Suprapubic skin (tissue), 4 donors: ENCODE measurements around the gene RBM22. TPM values are rescaled to one million over a fixed set of nuclear protein-coding genes. Genes with fewer than 3 reads are reported as not detected.

Source experiments
- DNase-seq, 2 donors: peaks; one replicate each; pipeline ENCODE4 v3.0.0-alpha.2; 2019; ENCODE audit warnings: low spot score in 2 of 2
- H3K27ac ChIP-seq: fragments of 200-600 bp; sonication (generic); one replicate; pipeline ENCODE4 v1.5.1; 2019
- H3K27me3 ChIP-seq: fragments of 200-600 bp; sonication (generic); one replicate; pipeline ENCODE4 v1.5.1; 2019
- H3K36me3 ChIP-seq: fragments of 200-600 bp; sonication (generic); one replicate; pipeline ENCODE4 v1.5.1; 2019
- H3K4me1 ChIP-seq: fragments of 200-600 bp; sonication (generic); one replicate; pipeline ENCODE4 v1.5.1; 2019
- H3K4me3 ChIP-seq: fragments of 200-600 bp; sonication (generic); one replicate; pipeline ENCODE4 v1.5.1; 2019; ENCODE audit warnings: mild to moderate bottlenecking
- H3K9me3 ChIP-seq: fragments of 200-600 bp; sonication (generic); one replicate; pipeline ENCODE4 v1.5.1; 2019
- CTCF ChIP-seq, 2 donors: fragments of 200-600 bp in 1 of 2; fragments of 450-650 bp in 1 of 2; sonication (generic) in 1 of 2; IDR thresholded peaks; one replicate each; pipeline ENCODE4 v1.5.1; 2016 to 2019; ENCODE audit warnings: antibody characterized with exemption in 2 of 2, mild to moderate bottlenecking in 1 of 2, moderate library complexity in 1 of 2
- EP300 ChIP-seq: sonication (generic); formaldehyde crosslinking; IDR thresholded peaks from one replicate; pipeline ENCODE4 v1.6.1; 2017; ENCODE audit warnings: antibody characterized with exemption
- POLR2A ChIP-seq, 2 donors: fragments of 450-650 bp; IDR thresholded peaks; one replicate each; pipeline ENCODE4 v1.6.1; 2017; ENCODE audit warnings: antibody characterized with exemption in 2 of 2, mild to moderate bottlenecking in 2 of 2, moderate library complexity in 2 of 2
- POLR2AphosphoS5 ChIP-seq, 3 donors: sonication (generic); formaldehyde crosslinking; IDR thresholded peaks; one replicate each; pipeline ENCODE4 v1.6.1; 2017; ENCODE audit warnings: antibody characterized with exemption in 3 of 3
- WGBS: methylation state at CpG from one replicate; pipeline ENCODE4 v1.1.5; 2018; 5-methylcytosine and 5-hydroxymethylcytosine counted together
- total RNA-seq, 4 donors: library from RNA; depleted of rRNA; stranded (reverse); fragments of >200 nt; gene quantifications; one replicate each; pipeline ENCODE4 v1.1.0, GENCODE V29; 2016

RBM22 gene
- total RNA-seq, 4 donors from 2014 or later = 30.1 to 63.9 (median 43.8) TPM

GRCh38 chr5:150706776-150707390 is 6.0 kb upstream of the RBM22 start:
- Histone ChIP-seq H3K27ac (no peak overlapping the region), H3K9me3 (no peaks in the 10 kb centered on the region), H3K36me3 (peaks cover 41% of the 10 kb centered on the region), H3K4me3 (no peak overlapping the region), H3K27me3 (no peaks in the 10 kb centered on the region), H3K4me1 (no peaks in the 10 kb centered on the region)
- WGBS = 43% methylated on average over 4 of the region's 4 CpGs
- DNase-seq = no peak
- TF ChIP-seq POLR2A (IDR thresholded peaks at IDR 0.05) (no peak), EP300 (no peak), POLR2AphosphoS5 (IDR thresholded peaks at IDR 0.05) (no peak), CTCF (IDR thresholded peaks at IDR 0.05) (no peak)

GRCh38 chr5:150703762-150704161 is 2.9 kb upstream of the RBM22 start:
- DNase-seq = no peak
- peaks cover 9% of the 10 kb centered on the region for H3K36me3 ChIP-seq
- no peaks in the 10 kb centered on the region for H3K9me3 ChIP-seq
- 82% methylated on average over 3 of the region's 3 CpGs for WGBS
- H3K27me3 ChIP-seq = no peaks in the 10 kb centered on the region
- H3K4me1 ChIP-seq = peaks cover 20% of the 10 kb centered on the region
- TF ChIP-seq CTCF (IDR thresholded peaks at IDR 0.05) (no peak), POLR2A (IDR thresholded peaks at IDR 0.05) (no peak), POLR2AphosphoS5 (IDR thresholded peaks at IDR 0.05) (no peak), EP300 (no peak)
- no peak overlapping the region for H3K4me3 ChIP-seq
- no peak overlapping the region for H3K27ac ChIP-seq

- H3K36me3 ChIP-seq = peaks cover 33% of the 10 kb centered on the region
- no peaks in the 10 kb centered on the region for H3K27me3 ChIP-seq
- peak overlapping the region; percentile 99 for H3K4me3 ChIP-seq
- 3% methylated on average over 15 of the region's 15 CpGs for WGBS
- TF ChIP-seq POLR2AphosphoS5 (IDR thresholded peaks at IDR 0.05) = no peak
- no peak for DNase-seq
- peaks cover 20% of the 10 kb centered on the region for H3K4me1 ChIP-seq
- peak overlapping the region; percentile 95 for H3K27ac ChIP-seq
- no peaks in the 10 kb centered on the region for H3K9me3 ChIP-seq
These were observed 642 bp downstream of the RBM22 start for GRCh38 chr5:150700246-150700593.

GRCh38 chr5:150694612-150695011 is 6.2 kb downstream of the RBM22 start:
- H3K36me3 ChIP-seq = peaks cover 77% of the 10 kb centered on the region
- TF ChIP-seq EP300 (no peak), POLR2A (IDR thresholded peaks at IDR 0.05) (no peak), CTCF (IDR thresholded peaks at IDR 0.05) (no peak), POLR2AphosphoS5 (IDR thresholded peaks at IDR 0.05) (no peak)
- DNase-seq = no peak
- H3K4me3 ChIP-seq = no peak overlapping the region
- H3K27me3 ChIP-seq = no peaks in the 10 kb centered on the region
- H3K27ac ChIP-seq = no peak overlapping the region
- H3K4me1 ChIP-seq = peaks cover 9% of the 10 kb centered on the region
- no peaks in the 10 kb centered on the region for H3K9me3 ChIP-seq
- 73% methylated on average over 3 of the region's 3 CpGs for WGBS

GRCh38 chr5:150692276-150692675 is 8.6 kb downstream of the RBM22 start:
- WGBS = 90% methylated on average over 3 of the region's 3 CpGs
- Histone ChIP-seq H3K27ac (no peak overlapping the region), H3K4me1 (no peaks in the 10 kb centered on the region), H3K27me3 (no peaks in the 10 kb centered on the region), H3K9me3 (no peaks in the 10 kb centered on the region), H3K36me3 (peaks cover 65% of the 10 kb centered on the region), H3K4me3 (no peak overlapping the region)
- DNase-seq = no peak
- TF ChIP-seq CTCF (IDR thresholded peaks at IDR 0.05) = no peak

GRCh38 chr5:150690760-150691159 is 10.1 kb downstream of the RBM22 start:
- DNase-seq = no peak
- WGBS = 79% methylated on average over 6 of the region's 6 CpGs
- Histone ChIP-seq H3K27ac (no peak overlapping the region), H3K9me3 (no peaks in the 10 kb centered on the region), H3K4me1 (no peaks in the 10 kb centered on the region), H3K4me3 (no peak overlapping the region), H3K27me3 (no peaks in the 10 kb centered on the region), H3K36me3 (peaks cover 50% of the 10 kb centered on the region)
- TF ChIP-seq CTCF (IDR thresholded peaks at IDR 0.05) = no peak
- TF ChIP-seq EP300 = no peak
- TF ChIP-seq POLR2AphosphoS5 (IDR thresholded peaks at IDR 0.05) = no peak
- TF ChIP-seq POLR2A (IDR thresholded peaks at IDR 0.05) = no peak
